Chondrocyte (in vitro differentiated cells): ENCODE data around the gene NES. TPM values are rescaled to one million over a fixed set of nuclear protein-coding genes. Genes with fewer than 3 reads are reported as not detected.

Source experiments
- DNase-seq: peaks from one replicate; pipeline ENCODE4 v3.0.0; 2021; ENCODE audit warnings: mixed read lengths, low spot score
- H3K27ac Mint-ChIP-seq: one replicate; pipeline ENCODE4 v1.8.0; 2021; ENCODE audit warnings: mild to moderate bottlenecking, moderate library complexity, mixed read lengths; ENCODE audit not compliant: unreplicated experiment
- H3K27me3 Mint-ChIP-seq: 2 replicates; pipeline ENCODE4 v1.8.0; 2021; ENCODE audit warnings: low read depth, mixed read lengths
- H3K36me3 Mint-ChIP-seq: 2 replicates; pipeline ENCODE4 v1.8.0; 2021; ENCODE audit warnings: low read depth, mixed read lengths
- H3K4me1 Mint-ChIP-seq: 2 replicates; pipeline ENCODE4 v1.8.0; 2021; ENCODE audit warnings: low read depth, mild to moderate bottlenecking, mixed read lengths
- H3K4me3 Mint-ChIP-seq: one replicate; pipeline ENCODE4 v1.8.0; 2021; ENCODE audit warnings: mild to moderate bottlenecking, moderate library complexity, mixed read lengths; ENCODE audit not compliant: unreplicated experiment
- H3K9me3 Mint-ChIP-seq: 2 replicates; pipeline ENCODE4 v1.8.0; 2021; ENCODE audit warnings: low read depth, mixed read lengths
- CTCF ChIP-seq: fragments of 200-600 bp; sonication (generic); IDR thresholded peaks from 2 replicates; pipeline ENCODE4 v1.5.0; 2021; ENCODE audit warnings: antibody characterized with exemption, mild to moderate bottlenecking, moderate library complexity
- total RNA-seq: library from RNA; stranded (reverse); gene quantifications from 3 replicates; pipeline ENCODE4 v1.2.1, GENCODE V29; 2021

The NES gene
- total RNA-seq, 1 donor from 2014 or later: 6.0 TPM

- Mint-ChIP-seq H3K27me3 (no peaks in the 10 kb centered on the region), H3K4me3 (no peak overlapping the region), H3K9me3 (no peaks in the 10 kb centered on the region), H3K4me1 (peaks cover 28% of the 10 kb centered on the region), H3K36me3 (peaks cover 14% of the 10 kb centered on the region), H3K27ac (no peak overlapping the region)
- DNase-seq: no peak
- TF ChIP-seq CTCF: no peak
Observed at GRCh38 chr1:156700736-156701531, 23.7 kb upstream of the NES start.

GRCh38 chr1:156698995-156699394, 21.8 kb upstream of the NES start:
- TF ChIP-seq CTCF: no peak
- H3K4me3 Mint-ChIP-seq: no peak overlapping the region
- H3K9me3 Mint-ChIP-seq: no peaks in the 10 kb centered on the region
- peaks cover 14% of the 10 kb centered on the region for H3K36me3 Mint-ChIP-seq
- no peaks in the 10 kb centered on the region for H3K27me3 Mint-ChIP-seq
- no peak overlapping the region for H3K27ac Mint-ChIP-seq
- DNase-seq: no peak
- peaks cover 17% of the 10 kb centered on the region for H3K4me1 Mint-ChIP-seq

- Mint-ChIP-seq H3K4me1 (peaks cover 22% of the 10 kb centered on the region), H3K27me3 (no peaks in the 10 kb centered on the region), H3K9me3 (no peaks in the 10 kb centered on the region), H3K27ac (no peak overlapping the region), H3K4me3 (no peak overlapping the region), H3K36me3 (peaks cover 14% of the 10 kb centered on the region)
- no peak for DNase-seq
- no peak for TF ChIP-seq CTCF
Observed at GRCh38 chr1:156697481-156697880, 20.3 kb upstream of the NES start.

GRCh38 chr1:156696755-156697154, 19.5 kb upstream of the NES start:
- no peak for DNase-seq
- H3K9me3 Mint-ChIP-seq: no peaks in the 10 kb centered on the region
- peaks cover 1% of the 10 kb centered on the region for H3K27me3 Mint-ChIP-seq
- no peak for TF ChIP-seq CTCF
- H3K27ac Mint-ChIP-seq: no peak overlapping the region
- peaks cover 30% of the 10 kb centered on the region for H3K4me1 Mint-ChIP-seq
- H3K36me3 Mint-ChIP-seq: peaks cover 14% of the 10 kb centered on the region
- no peak overlapping the region for H3K4me3 Mint-ChIP-seq

- DNase-seq: no peak
- Mint-ChIP-seq H3K36me3 (peaks cover 7% of the 10 kb centered on the region), H3K27me3 (peaks cover 1% of the 10 kb centered on the region), H3K4me3 (no peak overlapping the region), H3K4me1 (peaks cover 46% of the 10 kb centered on the region), H3K9me3 (no peaks in the 10 kb centered on the region), H3K27ac (no peak overlapping the region)
- no peak for TF ChIP-seq CTCF
Observed at GRCh38 chr1:156694690-156694962, 17.4 kb upstream of the NES start.
